Gastrocnemius medialis (tissue), 4 donors: ENCODE measurements around the gene CARMIL1.

Experiments
- CTCF ChIP-seq, 5 experiments: fragments of 450-650 bp in 3 of 5; fragments of 200-600 bp in 2 of 5; sonication (generic) in 2 of 5; IDR thresholded peaks in 4 of 5; conservative IDR thresholded peaks in 1 of 5; 1 replicate in 4 of 5; 2 replicates in 1 of 5; pipeline ENCODE4 v1.5.1; 2016 to 2019; ENCODE audit warnings: antibody characterized with exemption in 5 of 5, mild to moderate bottlenecking in 3 of 5, moderate library complexity in 3 of 5
- POLR2A ChIP-seq, 2 donors: fragments of 450-650 bp; IDR thresholded peaks; one replicate each; pipeline ENCODE4 v1.6.1; 2017; ENCODE audit warnings: antibody characterized with exemption in 2 of 2, mild to moderate bottlenecking in 2 of 2, moderate library complexity in 2 of 2

DNA sequence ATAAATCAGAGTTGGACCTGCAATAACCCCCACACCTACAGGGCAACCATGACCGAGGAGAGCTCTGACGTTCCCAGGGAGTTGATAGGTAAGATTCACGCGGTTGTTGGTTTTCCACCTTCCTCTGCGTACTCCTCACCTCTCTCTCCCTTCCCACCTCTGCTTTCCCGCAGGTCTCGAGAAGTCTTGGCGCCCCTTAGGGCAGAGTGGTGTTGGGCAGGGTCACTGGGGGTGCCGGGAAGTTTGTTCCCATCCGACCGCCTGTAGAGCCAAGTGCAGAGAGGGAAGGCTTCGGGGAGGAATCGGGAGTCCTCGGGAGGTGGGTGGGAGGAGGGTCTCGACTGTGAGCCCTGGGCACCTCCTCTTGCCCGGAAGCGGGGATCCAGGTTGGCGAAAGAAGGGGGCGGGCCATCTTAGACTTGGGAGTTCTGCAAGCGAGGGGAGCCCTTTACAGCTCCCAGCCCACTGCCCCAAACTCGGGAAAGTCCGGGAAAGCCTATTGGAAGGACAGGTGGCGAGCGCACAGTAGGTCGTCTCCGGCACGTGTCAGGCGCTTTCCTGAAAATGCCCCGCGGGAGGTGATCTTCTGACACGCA lies 672 bp downstream of the CARMIL1 start:
- TF ChIP-seq POLR2A (IDR thresholded peaks at IDR 0.05) (no peak), CTCF (IDR thresholded peaks at IDR 0.05 in 4 of 5, conservative IDR thresholded peaks at IDR 0.05 in 1 of 5) (no peak)
